DND-41 (cell line): Measurements from ENCODE around the gene HNRNPH1.

Source experiments
- ATAC-seq: fragments of 200-7000 bp; cut with Tn5 transposase; 3 replicates; pipeline ENCODE4 v1.9.1; 2021; ENCODE audit warnings: low read depth; ENCODE audit not compliant: insufficient read depth
- DNase-seq: peaks from one replicate; pipeline ENCODE4 v3.0.0-alpha.2; 2020
- H2AFZ ChIP-seq: 2 replicates; pipeline ENCODE4 v1.6.0; 2012; ENCODE audit warnings: low read depth, low read length
- H3K27ac ChIP-seq: 2 replicates; pipeline ENCODE4 v1.5.1; 2012; ENCODE audit warnings: low read length, inconsistent platforms
- H3K27me3 ChIP-seq: fragments of 200-600 bp; sonication (generic); 2 replicates; pipeline ENCODE4 v1.6.0; 2012; ENCODE audit warnings: low read length, mild to moderate bottlenecking, inconsistent platforms; ENCODE audit not compliant: insufficient read depth, poor library complexity
- H3K36me3 ChIP-seq: 2 replicates; pipeline ENCODE4 v1.5.1; 2012; ENCODE audit warnings: low read length, inconsistent platforms; ENCODE audit not compliant: insufficient read depth
- H3K4me1 ChIP-seq: 2 replicates; pipeline ENCODE4 v1.5.1; 2012; ENCODE audit warnings: mild to moderate bottlenecking, low read length; ENCODE audit not compliant: insufficient read depth
- H3K4me2 ChIP-seq: 2 replicates; pipeline ENCODE4 v1.6.0; 2012; ENCODE audit warnings: mild to moderate bottlenecking, moderate library complexity, low read length, inconsistent platforms; ENCODE audit not compliant: insufficient read depth
- H3K4me3 ChIP-seq, 2 experiments: fragments of 200-600 bp in 1 of 2; shearing (Covaris generic) in 1 of 2; 2 replicates each; pipeline ENCODE4 v1.5.1; 2012 to 2016; ENCODE audit warnings: inconsistent platforms in 2 of 2, low read length in 2 of 2, mild to moderate bottlenecking in 2 of 2, low read depth in 1 of 2, moderate library complexity in 1 of 2
- H3K79me2 ChIP-seq: 2 replicates; pipeline ENCODE4 v1.6.0; 2012; ENCODE audit warnings: low read length, inconsistent platforms; ENCODE audit not compliant: insufficient read depth
- H3K9ac ChIP-seq: 2 replicates; pipeline ENCODE4 v1.6.0; 2012; ENCODE audit warnings: low read depth, mild to moderate bottlenecking, inconsistent platforms, low read length, moderate library complexity
- H3K9me3 ChIP-seq: 2 replicates; pipeline ENCODE4 v1.5.1; 2012; ENCODE audit warnings: low read length, moderate library complexity, mild to moderate bottlenecking, inconsistent platforms; ENCODE audit not compliant: insufficient read depth, severe bottlenecking
- H4K20me1 ChIP-seq: 2 replicates; pipeline ENCODE4 v1.6.0; 2012; ENCODE audit warnings: low read length; ENCODE audit not compliant: insufficient read depth
- EZH2 ChIP-seq: IDR thresholded peaks from 3 replicates; pipeline ENCODE4 v1.6.1; 2012; ENCODE audit warnings: borderline replicate concordance, low read depth, mild to moderate bottlenecking, moderate library complexity, low read length, inconsistent platforms; ENCODE audit not compliant: severe bottlenecking
- TF ChIP-seq, protein P1 (sequence below): IDR thresholded peaks from 2 replicates; pipeline ENCODE4 v1.5.1; 2012; ENCODE audit warnings: borderline replicate concordance, low read length, moderate library complexity, mild to moderate bottlenecking; ENCODE audit not compliant: poor library complexity, severe bottlenecking; ENCODE audit errors: extremely low read depth

HNRNPH1 gene

GRCh38 chr5:179610109-179610902, 13.2 kb downstream of the HNRNPH1 start:
- H3K36me3 ChIP-seq, result peaks cover 91% of the 10 kb centered on the region
- ATAC-seq, result no peak; the same call in 1 of the 3 replicates
- H3K9me3 ChIP-seq, result no peaks in the 10 kb centered on the region
- no peak overlapping the region for H3K4me3 ChIP-seq
- no peak overlapping the region for H3K9ac ChIP-seq
- H4K20me1 ChIP-seq, result peaks cover 67% of the 10 kb centered on the region
- no peak overlapping the region for H2AFZ ChIP-seq
- H3K79me2 ChIP-seq, result peaks cover 34% of the 10 kb centered on the region
- DNase-seq, result peak; percentile 21
- H3K27me3 ChIP-seq, result no peaks in the 10 kb centered on the region
- no peak overlapping the region for H3K4me2 ChIP-seq
- no peak for TF ChIP-seq EZH2
- TF ChIP-seq, protein P1, sequence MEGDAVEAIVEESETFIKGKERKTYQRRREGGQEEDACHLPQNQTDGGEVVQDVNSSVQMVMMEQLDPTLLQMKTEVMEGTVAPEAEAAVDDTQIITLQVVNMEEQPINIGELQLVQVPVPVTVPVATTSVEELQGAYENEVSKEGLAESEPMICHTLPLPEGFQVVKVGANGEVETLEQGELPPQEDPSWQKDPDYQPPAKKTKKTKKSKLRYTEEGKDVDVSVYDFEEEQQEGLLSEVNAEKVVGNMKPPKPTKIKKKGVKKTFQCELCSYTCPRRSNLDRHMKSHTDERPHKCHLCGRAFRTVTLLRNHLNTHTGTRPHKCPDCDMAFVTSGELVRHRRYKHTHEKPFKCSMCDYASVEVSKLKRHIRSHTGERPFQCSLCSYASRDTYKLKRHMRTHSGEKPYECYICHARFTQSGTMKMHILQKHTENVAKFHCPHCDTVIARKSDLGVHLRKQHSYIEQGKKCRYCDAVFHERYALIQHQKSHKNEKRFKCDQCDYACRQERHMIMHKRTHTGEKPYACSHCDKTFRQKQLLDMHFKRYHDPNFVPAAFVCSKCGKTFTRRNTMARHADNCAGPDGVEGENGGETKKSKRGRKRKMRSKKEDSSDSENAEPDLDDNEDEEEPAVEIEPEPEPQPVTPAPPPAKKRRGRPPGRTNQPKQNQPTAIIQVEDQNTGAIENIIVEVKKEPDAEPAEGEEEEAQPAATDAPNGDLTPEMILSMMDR, result no peak
- peaks cover 10% of the 10 kb centered on the region for H3K4me1 ChIP-seq
- no peak overlapping the region for H3K27ac ChIP-seq

GRCh38 chr5:179609834-179610108, 13.7 kb downstream of the HNRNPH1 start:
- ATAC-seq, result no peak
- Histone ChIP-seq H3K9ac (no peak overlapping the region), H3K4me3 (no peak overlapping the region), H3K4me1 (peaks cover 10% of the 10 kb centered on the region), H2AFZ (no peak overlapping the region), H4K20me1 (peaks cover 61% of the 10 kb centered on the region), H3K27me3 (no peaks in the 10 kb centered on the region), H3K36me3 (peaks cover 90% of the 10 kb centered on the region), H3K4me2 (no peak overlapping the region), H3K79me2 (peaks cover 28% of the 10 kb centered on the region; the same call in 1 of the 2 replicates), H3K9me3 (no peaks in the 10 kb centered on the region), H3K27ac (no peak overlapping the region)
- DNase-seq, result no peak
- TF ChIP-seq, protein P1, result no peak
- no peak for TF ChIP-seq EZH2

- Histone ChIP-seq H3K4me1 (peaks cover 8% of the 10 kb centered on the region), H3K9ac (no peak overlapping the region), H2AFZ (no peak overlapping the region), H3K27ac (peak overlapping the region; percentile 66), H3K36me3 (peaks cover 87% of the 10 kb centered on the region), H3K4me2 (no peak overlapping the region), H3K79me2 (peaks cover 13% of the 10 kb centered on the region; the same call in 1 of the 2 replicates), H3K4me3 (no peak overlapping the region), H3K27me3 (no peaks in the 10 kb centered on the region), H3K9me3 (no peaks in the 10 kb centered on the region), H4K20me1 (peaks cover 47% of the 10 kb centered on the region)
- ATAC-seq (peak; percentile 74), DNase-seq (peak; percentile 80)
- no peak for TF ChIP-seq EZH2
- TF ChIP-seq, protein P1, result no peak
Measured at GRCh38 chr5:179608131-179608581, 15.3 kb downstream of the HNRNPH1 start.
